Karpas-422 (cell line): ENCODE measurements around the gene PRKG1. TPM values are rescaled to one million over a fixed set of nuclear protein-coding genes. Genes with fewer than 3 reads are reported as not detected.

Source experiments
- DNase-seq: peaks from one replicate; pipeline ENCODE4 v3.0.0-alpha.2; 2015
- H2AFZ ChIP-seq: fragments of 200-600 bp; sonication (generic); 2 replicates; pipeline ENCODE4 v1.6.1; 2014; ENCODE audit warnings: antibody characterized with exemption, low read length, mixed read lengths
- H3K27ac ChIP-seq: fragments of 200-600 bp; sonication (generic); 2 replicates; pipeline ENCODE4 v1.5.1; 2014; ENCODE audit warnings: mild to moderate bottlenecking, low read length, moderate library complexity
- H3K27me3 ChIP-seq: fragments of 200-600 bp; sonication (generic); 2 replicates; pipeline ENCODE4 v1.6.1; 2014; ENCODE audit warnings: low read length, mixed read lengths
- H3K36me3 ChIP-seq: fragments of 200-600 bp; sonication (generic); 2 replicates; pipeline ENCODE4 v1.6.1; 2014; ENCODE audit warnings: low read length, mixed read lengths; ENCODE audit not compliant: insufficient read depth
- H3K4me1 ChIP-seq: fragments of 200-600 bp; sonication (generic); 2 replicates; pipeline ENCODE4 v1.6.1; 2014; ENCODE audit warnings: mild to moderate bottlenecking, low read length, mixed read lengths
- H3K4me2 ChIP-seq: fragments of 200-600 bp; sonication (generic); 2 replicates; pipeline ENCODE4 v1.6.1; 2014; ENCODE audit warnings: low read length, low read depth, mild to moderate bottlenecking; ENCODE audit not compliant: poor library complexity, severe bottlenecking
- H3K4me3 ChIP-seq: fragments of 200-600 bp; sonication (generic); 2 replicates; pipeline ENCODE4 v1.5.1; 2014; ENCODE audit warnings: mild to moderate bottlenecking, antibody characterized with exemption, low read length, mixed read lengths
- H3K79me2 ChIP-seq: fragments of 200-600 bp; sonication (generic); 2 replicates; pipeline ENCODE4 v1.6.1; 2014; ENCODE audit warnings: mild to moderate bottlenecking, low read length, mixed read lengths
- H3K9ac ChIP-seq: fragments of 200-600 bp; sonication (generic); 2 replicates; pipeline ENCODE4 v1.6.0; 2014; ENCODE audit warnings: low read length
- H3K9me2 ChIP-seq: fragments of 200-600 bp; sonication (generic), shearing (Covaris generic); replicated peaks from 2 replicates; pipeline ENCODE4 v1.6.0; 2014; ENCODE audit warnings: mild to moderate bottlenecking, low read length, moderate library complexity; ENCODE audit not compliant: insufficient read depth
- H3K9me3 ChIP-seq: fragments of 300-700, 200-600 bp; sonication (generic); 2 replicates; pipeline ENCODE4 v1.6.1; 2014; ENCODE audit warnings: low read length, mixed read lengths
- H4K20me1 ChIP-seq: fragments of 200-600 bp; sonication (generic); 2 replicates; pipeline ENCODE4 v1.6.1; 2014; ENCODE audit warnings: mild to moderate bottlenecking, antibody characterized with exemption, low read length, low read depth; ENCODE audit not compliant: insufficient read depth
- total RNA-seq: library from RNA; depleted of rRNA; stranded (reverse); fragments of >200 nt; shearing (Covaris generic); gene quantifications from 2 replicates; pipeline ENCODE4 v1.2.3, GENCODE V29; 2014; ENCODE audit warnings: low replicate concordance

PRKG1 gene
- total RNA-seq, 1 experiment from 2014 or later, result not detected

GRCh38 chr10:52063159-52063558 lies 988.9 kb downstream of the PRKG1 start:
- H3K4me2 ChIP-seq, result no peak overlapping the region
- no peaks in the 10 kb centered on the region for H3K9me3 ChIP-seq
- H3K36me3 ChIP-seq, result no peaks in the 10 kb centered on the region
- H3K27ac ChIP-seq, result no peak overlapping the region
- no peaks in the 10 kb centered on the region for H3K9me2 ChIP-seq
- H3K27me3 ChIP-seq, result no peaks in the 10 kb centered on the region
- no peak for DNase-seq
- no peaks in the 10 kb centered on the region for H4K20me1 ChIP-seq
- no peak overlapping the region for H3K9ac ChIP-seq
- H2AFZ ChIP-seq, result no peak overlapping the region
- no peaks in the 10 kb centered on the region for H3K79me2 ChIP-seq
- H3K4me1 ChIP-seq, result no peaks in the 10 kb centered on the region
- H3K4me3 ChIP-seq, result no peak overlapping the region

GRCh38 chr10:52064084-52064845 lies 990.0 kb downstream of the PRKG1 start:
- H3K27me3 ChIP-seq, result no peaks in the 10 kb centered on the region
- no peaks in the 10 kb centered on the region for H3K36me3 ChIP-seq
- no peak for DNase-seq
- no peak overlapping the region for H2AFZ ChIP-seq
- H3K4me2 ChIP-seq, result no peak overlapping the region
- H3K4me3 ChIP-seq, result no peak overlapping the region
- H3K9me2 ChIP-seq, result no peaks in the 10 kb centered on the region
- no peak overlapping the region for H3K9ac ChIP-seq
- no peaks in the 10 kb centered on the region for H3K9me3 ChIP-seq
- no peaks in the 10 kb centered on the region for H3K4me1 ChIP-seq
- H4K20me1 ChIP-seq, result no peaks in the 10 kb centered on the region
- no peak overlapping the region for H3K27ac ChIP-seq
- H3K79me2 ChIP-seq, result no peaks in the 10 kb centered on the region

- no peaks in the 10 kb centered on the region for H4K20me1 ChIP-seq
- no peaks in the 10 kb centered on the region for H3K27me3 ChIP-seq
- H3K4me1 ChIP-seq, result no peaks in the 10 kb centered on the region
- no peaks in the 10 kb centered on the region for H3K9me3 ChIP-seq
- H3K4me3 ChIP-seq, result no peak overlapping the region
- DNase-seq, result no peak
- H3K9ac ChIP-seq, result no peak overlapping the region
- H3K36me3 ChIP-seq, result no peaks in the 10 kb centered on the region
- no peak overlapping the region for H3K4me2 ChIP-seq
- H3K27ac ChIP-seq, result no peak overlapping the region
- no peaks in the 10 kb centered on the region for H3K9me2 ChIP-seq
- no peaks in the 10 kb centered on the region for H3K79me2 ChIP-seq
- no peak overlapping the region for H2AFZ ChIP-seq
Observed at GRCh38 chr10:52066383-52066782, 992.1 kb downstream of the PRKG1 start.

- Histone ChIP-seq H3K9me3 (peaks cover 10% of the 10 kb centered on the region), H3K36me3 (no peaks in the 10 kb centered on the region), H3K27ac (no peak overlapping the region), H4K20me1 (no peaks in the 10 kb centered on the region), H3K9ac (no peak overlapping the region), H2AFZ (no peak overlapping the region), H3K4me2 (no peak overlapping the region), H3K27me3 (no peaks in the 10 kb centered on the region), H3K4me1 (no peaks in the 10 kb centered on the region), H3K79me2 (no peaks in the 10 kb centered on the region), H3K4me3 (no peak overlapping the region), H3K9me2 (no peaks in the 10 kb centered on the region)
- no peak for DNase-seq
Observed at GRCh38 chr10:52068485-52068884, 994.2 kb downstream of the PRKG1 start.

- Histone ChIP-seq H3K27ac (no peak overlapping the region), H3K9me2 (no peaks in the 10 kb centered on the region), H3K27me3 (no peaks in the 10 kb centered on the region), H2AFZ (no peak overlapping the region), H3K4me1 (no peaks in the 10 kb centered on the region), H3K79me2 (no peaks in the 10 kb centered on the region), H4K20me1 (no peaks in the 10 kb centered on the region), H3K36me3 (no peaks in the 10 kb centered on the region), H3K9ac (no peak overlapping the region), H3K4me2 (no peak overlapping the region), H3K9me3 (peaks cover 22% of the 10 kb centered on the region), H3K4me3 (no peak overlapping the region)
- no peak for DNase-seq
Observed at GRCh38 chr10:52071814-52072213, 997.5 kb downstream of the PRKG1 start.

GRCh38 chr10:52074505-52075026 lies 1000.3 kb downstream of the PRKG1 start:
- H3K27ac ChIP-seq, result no peak overlapping the region
- H3K9me3 ChIP-seq, result peaks cover 22% of the 10 kb centered on the region
- no peak overlapping the region for H3K4me2 ChIP-seq
- H4K20me1 ChIP-seq, result no peaks in the 10 kb centered on the region
- DNase-seq, result no peak
- H3K4me1 ChIP-seq, result no peaks in the 10 kb centered on the region
- no peak overlapping the region for H3K4me3 ChIP-seq
- no peaks in the 10 kb centered on the region for H3K27me3 ChIP-seq
- no peaks in the 10 kb centered on the region for H3K36me3 ChIP-seq
- H2AFZ ChIP-seq, result no peak overlapping the region
- H3K9me2 ChIP-seq, result no peaks in the 10 kb centered on the region
- H3K9ac ChIP-seq, result no peak overlapping the region
- H3K79me2 ChIP-seq, result no peaks in the 10 kb centered on the region

- no peak for DNase-seq
Observed at GRCh38 chr10:52077814-52078213, 1003.5 kb downstream of the PRKG1 start.

GRCh38 chr10:52078397-52078937 lies 1004.2 kb downstream of the PRKG1 start:
- Histone ChIP-seq H3K9me3 (peaks cover 17% of the 10 kb centered on the region), H3K9me2 (no peaks in the 10 kb centered on the region), H3K4me2 (no peak overlapping the region), H3K27me3 (no peaks in the 10 kb centered on the region), H3K4me3 (no peak overlapping the region), H3K9ac (no peak overlapping the region), H3K27ac (no peak overlapping the region), H3K79me2 (no peaks in the 10 kb centered on the region), H3K4me1 (no peaks in the 10 kb centered on the region), H2AFZ (no peak overlapping the region), H4K20me1 (no peaks in the 10 kb centered on the region), H3K36me3 (no peaks in the 10 kb centered on the region)
- DNase-seq, result no peak

More at GRCh38 chr10:52077814-52078213, 1003.5 kb downstream of the PRKG1 start:
- Histone ChIP-seq H3K36me3 (no peaks in the 10 kb centered on the region), H2AFZ (no peak overlapping the region), H3K9me3 (peaks cover 23% of the 10 kb centered on the region), H3K4me2 (no peak overlapping the region), H3K27ac (no peak overlapping the region), H3K27me3 (no peaks in the 10 kb centered on the region), H3K4me1 (no peaks in the 10 kb centered on the region), H3K9ac (no peak overlapping the region), H3K4me3 (no peak overlapping the region), H4K20me1 (no peaks in the 10 kb centered on the region), H3K9me2 (no peaks in the 10 kb centered on the region), H3K79me2 (no peaks in the 10 kb centered on the region)
